Measurements from ENCODE around the gene GLOD5.

DNA sequence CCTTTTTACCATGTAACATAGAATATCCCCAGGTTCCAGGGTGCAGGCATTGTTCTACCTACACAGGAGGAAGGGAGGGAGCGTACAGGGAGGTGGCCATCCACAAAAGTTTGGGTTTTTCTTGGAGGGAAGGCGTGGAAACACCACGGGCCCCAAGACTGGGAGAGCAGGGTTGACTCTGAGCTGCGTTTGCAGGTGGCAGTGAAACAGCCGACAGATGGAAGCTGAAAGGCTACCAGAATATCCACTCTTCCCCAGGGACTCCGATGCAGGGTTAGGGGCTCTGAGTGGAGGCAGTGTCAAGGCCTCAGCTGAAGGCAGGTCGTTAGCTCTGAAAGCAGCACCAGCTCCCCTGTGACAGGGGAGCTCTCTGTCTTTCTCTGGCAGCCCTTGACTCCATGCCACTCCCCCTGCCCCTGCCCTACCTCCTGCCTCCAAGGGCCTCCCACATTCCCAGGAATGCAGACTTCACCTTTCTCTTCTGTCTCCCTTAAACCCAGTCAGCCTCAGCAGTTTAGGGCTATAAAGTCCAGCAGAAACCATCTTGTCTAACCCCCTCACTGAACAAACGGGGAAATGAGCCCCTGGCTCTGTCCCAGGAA lies 14.0 kb upstream of the GLOD5 start:
- TF ChIP-seq, protein P1, sequence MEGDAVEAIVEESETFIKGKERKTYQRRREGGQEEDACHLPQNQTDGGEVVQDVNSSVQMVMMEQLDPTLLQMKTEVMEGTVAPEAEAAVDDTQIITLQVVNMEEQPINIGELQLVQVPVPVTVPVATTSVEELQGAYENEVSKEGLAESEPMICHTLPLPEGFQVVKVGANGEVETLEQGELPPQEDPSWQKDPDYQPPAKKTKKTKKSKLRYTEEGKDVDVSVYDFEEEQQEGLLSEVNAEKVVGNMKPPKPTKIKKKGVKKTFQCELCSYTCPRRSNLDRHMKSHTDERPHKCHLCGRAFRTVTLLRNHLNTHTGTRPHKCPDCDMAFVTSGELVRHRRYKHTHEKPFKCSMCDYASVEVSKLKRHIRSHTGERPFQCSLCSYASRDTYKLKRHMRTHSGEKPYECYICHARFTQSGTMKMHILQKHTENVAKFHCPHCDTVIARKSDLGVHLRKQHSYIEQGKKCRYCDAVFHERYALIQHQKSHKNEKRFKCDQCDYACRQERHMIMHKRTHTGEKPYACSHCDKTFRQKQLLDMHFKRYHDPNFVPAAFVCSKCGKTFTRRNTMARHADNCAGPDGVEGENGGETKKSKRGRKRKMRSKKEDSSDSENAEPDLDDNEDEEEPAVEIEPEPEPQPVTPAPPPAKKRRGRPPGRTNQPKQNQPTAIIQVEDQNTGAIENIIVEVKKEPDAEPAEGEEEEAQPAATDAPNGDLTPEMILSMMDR (IDR thresholded peaks at IDR 0.05), result no peak
- TF ChIP-seq BHLHE40 (IDR thresholded peaks at IDR 0.05; ENCODE audit: low read depth, low read length), result no peak
- TF ChIP-seq GATA3 (IDR thresholded peaks at IDR 0.05; ENCODE audit: borderline replicate concordance), result no peak
- no peak for TF ChIP-seq EHMT2 (IDR thresholded peaks at IDR 0.05; ENCODE audit: low read depth)
- TF ChIP-seq CHD2 (IDR thresholded peaks at IDR 0.05; ENCODE audit: low read length, partially characterized antibody), result no peak
- TF ChIP-seq RAD21 (conservative IDR thresholded peaks at IDR 0.05 in 1 of 2, IDR thresholded peaks at IDR 0.05 in 1 of 2), result no peak
- no peak for TF ChIP-seq FOXS1 (CRISPR knock-in tag; IDR thresholded peaks at IDR 0.05)
- no peak for TF ChIP-seq KDM5A (IDR thresholded peaks at IDR 0.05)
- no peak for TF ChIP-seq MAZ (IDR thresholded peaks at IDR 0.05; ENCODE audit: borderline replicate concordance, low read depth, low read length)
- TF ChIP-seq HDAC2 (IDR thresholded peaks at IDR 0.05), result no peak
- no peak for TF ChIP-seq RCOR1 (IDR thresholded peaks at IDR 0.05; ENCODE audit: low read depth, low read length)
- TF ChIP-seq, protein P2, sequence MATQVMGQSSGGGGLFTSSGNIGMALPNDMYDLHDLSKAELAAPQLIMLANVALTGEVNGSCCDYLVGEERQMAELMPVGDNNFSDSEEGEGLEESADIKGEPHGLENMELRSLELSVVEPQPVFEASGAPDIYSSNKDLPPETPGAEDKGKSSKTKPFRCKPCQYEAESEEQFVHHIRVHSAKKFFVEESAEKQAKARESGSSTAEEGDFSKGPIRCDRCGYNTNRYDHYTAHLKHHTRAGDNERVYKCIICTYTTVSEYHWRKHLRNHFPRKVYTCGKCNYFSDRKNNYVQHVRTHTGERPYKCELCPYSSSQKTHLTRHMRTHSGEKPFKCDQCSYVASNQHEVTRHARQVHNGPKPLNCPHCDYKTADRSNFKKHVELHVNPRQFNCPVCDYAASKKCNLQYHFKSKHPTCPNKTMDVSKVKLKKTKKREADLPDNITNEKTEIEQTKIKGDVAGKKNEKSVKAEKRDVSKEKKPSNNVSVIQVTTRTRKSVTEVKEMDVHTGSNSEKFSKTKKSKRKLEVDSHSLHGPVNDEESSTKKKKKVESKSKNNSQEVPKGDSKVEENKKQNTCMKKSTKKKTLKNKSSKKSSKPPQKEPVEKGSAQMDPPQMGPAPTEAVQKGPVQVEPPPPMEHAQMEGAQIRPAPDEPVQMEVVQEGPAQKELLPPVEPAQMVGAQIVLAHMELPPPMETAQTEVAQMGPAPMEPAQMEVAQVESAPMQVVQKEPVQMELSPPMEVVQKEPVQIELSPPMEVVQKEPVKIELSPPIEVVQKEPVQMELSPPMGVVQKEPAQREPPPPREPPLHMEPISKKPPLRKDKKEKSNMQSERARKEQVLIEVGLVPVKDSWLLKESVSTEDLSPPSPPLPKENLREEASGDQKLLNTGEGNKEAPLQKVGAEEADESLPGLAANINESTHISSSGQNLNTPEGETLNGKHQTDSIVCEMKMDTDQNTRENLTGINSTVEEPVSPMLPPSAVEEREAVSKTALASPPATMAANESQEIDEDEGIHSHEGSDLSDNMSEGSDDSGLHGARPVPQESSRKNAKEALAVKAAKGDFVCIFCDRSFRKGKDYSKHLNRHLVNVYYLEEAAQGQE (IDR thresholded peaks at IDR 0.05), result no peak
- no peak for TF ChIP-seq POLR2A (IDR thresholded peaks at IDR 0.05; ENCODE audit: low read length)
- TF ChIP-seq ZC3H11A (IDR thresholded peaks at IDR 0.05), result no peak
